Brain microvascular endothelial cell (primary cell): Measurements from ENCODE around the gene KDM5B.

Experiments used
- DNase-seq: peaks from one replicate; pipeline ENCODE4 v3.0.0-alpha.2; 2020
- H3K27ac ChIP-seq: fragments of 250-450 bp; sonication (Bioruptor Pico); 2 replicates; pipeline ENCODE4 v1.5.1; 2020; ENCODE audit warnings: mild to moderate bottlenecking, moderate library complexity
- H3K27me3 ChIP-seq: fragments of 250-450 bp; sonication (Bioruptor Pico); replicated peaks from 2 replicates; pipeline ENCODE4 v1.5.1; 2020; ENCODE audit warnings: mild to moderate bottlenecking
- H3K36me3 ChIP-seq: fragments of 250-450 bp; sonication (Bioruptor Pico); replicated peaks from 2 replicates; pipeline ENCODE4 v1.5.1; 2020; ENCODE audit warnings: mild to moderate bottlenecking
- H3K4me3 ChIP-seq: 2 replicates; pipeline ENCODE4 v1.5.1; 2011; ENCODE audit warnings: low read depth, mild to moderate bottlenecking, control low read depth, low read length, moderate library complexity
- in situ Hi-C: cut with HindIII; loops from 2 replicates; pipeline ENCODE4 v1.10.0; 2017; ENCODE audit warnings: low sequenced_read_pairs, low pct_ligation_motif_present
- TF ChIP-seq, protein P1 (sequence below): IDR thresholded peaks from 2 replicates; pipeline ENCODE4 v1.5.1; 2011; ENCODE audit warnings: low read depth, mild to moderate bottlenecking, moderate library complexity, low read length, control low read depth, inconsistent platforms; ENCODE audit errors: missing control alignments

KDM5B gene

DNA sequence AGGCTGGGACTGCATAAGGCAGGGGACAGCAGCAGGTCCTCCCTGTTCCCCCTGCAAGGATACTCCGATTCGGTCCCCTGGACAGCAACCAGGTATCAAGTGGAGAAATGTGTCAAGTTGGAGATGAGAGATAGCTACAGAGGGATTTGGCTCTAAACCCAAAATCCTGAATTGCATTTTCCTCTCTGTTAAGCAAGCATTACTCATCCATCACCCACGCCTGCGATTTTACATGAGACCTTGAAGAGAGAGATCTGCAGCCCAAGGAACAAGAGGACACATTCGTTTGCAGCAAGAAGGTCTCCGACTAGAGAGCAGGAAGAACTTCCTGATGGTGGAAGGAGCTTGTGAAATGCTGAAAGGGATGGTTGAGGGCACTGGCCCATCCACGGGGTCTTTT is 119.8 kb downstream of the KDM5B start:
- in situ Hi-C loops = no loop called here
- Histone ChIP-seq H3K27me3 (peaks cover 20% of the 10 kb centered on the region), H3K27ac (no peak overlapping the region), H3K4me3 (no peak overlapping the region), H3K36me3 (no peaks in the 10 kb centered on the region)
- no peak for DNase-seq
- TF ChIP-seq, protein P1, sequence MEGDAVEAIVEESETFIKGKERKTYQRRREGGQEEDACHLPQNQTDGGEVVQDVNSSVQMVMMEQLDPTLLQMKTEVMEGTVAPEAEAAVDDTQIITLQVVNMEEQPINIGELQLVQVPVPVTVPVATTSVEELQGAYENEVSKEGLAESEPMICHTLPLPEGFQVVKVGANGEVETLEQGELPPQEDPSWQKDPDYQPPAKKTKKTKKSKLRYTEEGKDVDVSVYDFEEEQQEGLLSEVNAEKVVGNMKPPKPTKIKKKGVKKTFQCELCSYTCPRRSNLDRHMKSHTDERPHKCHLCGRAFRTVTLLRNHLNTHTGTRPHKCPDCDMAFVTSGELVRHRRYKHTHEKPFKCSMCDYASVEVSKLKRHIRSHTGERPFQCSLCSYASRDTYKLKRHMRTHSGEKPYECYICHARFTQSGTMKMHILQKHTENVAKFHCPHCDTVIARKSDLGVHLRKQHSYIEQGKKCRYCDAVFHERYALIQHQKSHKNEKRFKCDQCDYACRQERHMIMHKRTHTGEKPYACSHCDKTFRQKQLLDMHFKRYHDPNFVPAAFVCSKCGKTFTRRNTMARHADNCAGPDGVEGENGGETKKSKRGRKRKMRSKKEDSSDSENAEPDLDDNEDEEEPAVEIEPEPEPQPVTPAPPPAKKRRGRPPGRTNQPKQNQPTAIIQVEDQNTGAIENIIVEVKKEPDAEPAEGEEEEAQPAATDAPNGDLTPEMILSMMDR = no peak

DNA sequence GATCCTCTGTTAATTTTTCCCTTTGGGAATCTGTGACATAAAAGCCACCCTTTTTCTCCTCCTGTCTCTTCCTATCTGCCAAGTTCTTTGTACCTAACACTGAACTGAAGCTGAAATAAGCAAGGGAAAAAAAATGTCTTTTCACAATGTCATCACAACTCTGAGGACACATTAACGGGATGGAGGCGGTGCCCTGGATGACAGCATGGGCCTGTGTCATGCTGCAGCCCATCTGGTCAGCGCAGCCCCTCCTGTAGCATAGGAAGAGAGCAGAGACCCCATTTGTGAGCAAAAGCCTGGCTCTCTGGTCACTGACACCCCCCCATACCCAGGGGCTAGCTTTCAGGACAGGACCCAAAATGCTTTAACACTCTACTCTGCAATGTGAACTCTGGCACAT is 120.4 kb downstream of the KDM5B start:
- in situ Hi-C loops = no loop called here
- TF ChIP-seq, protein P1 = no peak
- Histone ChIP-seq H3K27ac (no peak overlapping the region), H3K4me3 (no peak overlapping the region), H3K36me3 (no peaks in the 10 kb centered on the region), H3K27me3 (peaks cover 20% of the 10 kb centered on the region)
- no peak for DNase-seq

- TF ChIP-seq, protein P1 = no peak
- no peak for DNase-seq
- in situ Hi-C loops = no loop called here
- Histone ChIP-seq H3K36me3 (no peaks in the 10 kb centered on the region), H3K27me3 (peaks cover 20% of the 10 kb centered on the region), H3K4me3 (no peak overlapping the region), H3K27ac (no peak overlapping the region)
Observed at GRCh38 chr1:202687370-202687769, 120.9 kb downstream of the KDM5B start.

DNA sequence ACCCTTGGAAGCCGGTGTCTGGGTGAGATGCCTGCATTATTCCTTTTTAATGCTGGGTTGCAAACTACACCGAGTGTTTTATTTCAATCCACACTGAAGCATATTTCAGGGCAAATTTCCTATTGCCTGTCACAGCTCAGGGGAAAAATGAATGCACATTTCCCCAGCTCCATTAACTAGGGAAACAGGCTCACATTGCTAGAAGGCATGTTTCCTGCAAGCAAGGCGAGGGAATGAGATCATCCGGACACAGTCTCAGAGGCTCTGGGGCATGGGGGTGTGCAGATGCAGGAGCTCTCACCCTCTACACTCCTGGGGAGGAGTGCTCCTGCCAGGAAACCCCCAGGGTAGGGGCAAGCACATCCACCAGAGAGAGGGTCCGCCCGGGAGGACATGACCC is 122.6 kb downstream of the KDM5B start:
- no peak for DNase-seq
- in situ Hi-C loops = no loop called here
- Histone ChIP-seq H3K36me3 (no peaks in the 10 kb centered on the region), H3K27ac (no peak overlapping the region), H3K4me3 (no peak overlapping the region), H3K27me3 (peaks cover 29% of the 10 kb centered on the region)
- TF ChIP-seq, protein P1 = no peak

- TF ChIP-seq, protein P1 = no peak
- peaks cover 30% of the 10 kb centered on the region for H3K27me3 ChIP-seq
- in situ Hi-C loops = no loop called here
Observed at GRCh38 chr1:202684716-202685115, 123.5 kb downstream of the KDM5B start.

DNA sequence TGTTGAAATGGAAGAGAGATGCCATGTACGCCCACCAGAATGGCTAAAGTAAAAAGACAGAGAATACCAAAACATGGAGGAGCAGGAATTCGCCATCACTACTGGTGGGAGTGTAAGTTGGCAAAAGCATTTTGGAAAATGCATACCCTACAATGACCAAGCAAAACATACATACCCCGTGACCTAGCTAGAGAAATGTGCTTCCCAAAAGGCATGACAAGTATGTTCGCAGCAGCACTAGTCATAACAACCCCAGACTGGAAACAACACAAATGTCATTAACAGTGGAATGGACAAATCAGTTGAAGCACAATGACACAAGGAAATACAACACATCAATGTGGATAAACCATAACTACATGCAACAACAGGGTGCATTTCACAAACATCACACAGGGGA is 125.2 kb downstream of the KDM5B start:
- TF ChIP-seq, protein P1 = no peak
- in situ Hi-C loops = no loop called here
- Histone ChIP-seq H3K27me3 (peaks cover 18% of the 10 kb centered on the region), H3K36me3 (no peaks in the 10 kb centered on the region), H3K27ac (no peak overlapping the region), H3K4me3 (no peak overlapping the region)
- no peak for DNase-seq

More at GRCh38 chr1:202684716-202685115, 123.5 kb downstream of the KDM5B start:
- no peak for DNase-seq
- no peaks in the 10 kb centered on the region for H3K36me3 ChIP-seq
- no peak overlapping the region for H3K27ac ChIP-seq
- no peak overlapping the region for H3K4me3 ChIP-seq
